HepG2 (cell line): ENCODE measurements around the gene SLC11A1. TPM values are rescaled to one million over a fixed set of nuclear protein-coding genes. Genes with fewer than 3 reads are reported as not detected.

Experiments used
- CENPT ChIP-seq: sonication (generic); formaldehyde crosslinking; IDR thresholded peaks from 2 replicates; pipeline ENCODE4 v1.8.0; 2022; ENCODE audit warnings: low read depth, mild to moderate bottlenecking, moderate library complexity, missing genetic modification reagents
- ELF3 ChIP-seq: IDR thresholded peaks from 2 replicates; pipeline ENCODE4 v1.6.1; 2016; ENCODE audit warnings: missing genetic modification reagents, missing compliant biosample characterization
- FOXK1 ChIP-seq: sonication (generic); formaldehyde crosslinking; IDR thresholded peaks from 2 replicates; pipeline ENCODE4 v1.4.0; 2020; ENCODE audit warnings: low read depth, missing genetic modification reagents, borderline replicate concordance
- FOXO1 ChIP-seq: sonication (generic); formaldehyde crosslinking; IDR thresholded peaks from 2 replicates; pipeline ENCODE4 v1.4.0; 2020; ENCODE audit warnings: missing genetic modification reagents
- GPN1 ChIP-seq: sonication (generic); formaldehyde crosslinking; IDR thresholded peaks from 2 replicates; pipeline ENCODE4 v1.5.1; 2020; ENCODE audit warnings: missing genetic modification reagents, borderline replicate concordance
- MTA3 ChIP-seq: sonication (generic); formaldehyde crosslinking; IDR thresholded peaks from 2 replicates; pipeline ENCODE4 v1.4.0; 2020; ENCODE audit warnings: missing genetic modification reagents
- NBN ChIP-seq: fragments of 450-650 bp; conservative IDR thresholded peaks from 2 replicates; pipeline ENCODE4 v1.6.1; 2017
- NFAT5 ChIP-seq: sonication (generic); formaldehyde crosslinking; IDR thresholded peaks from 2 replicates; pipeline ENCODE4 v1.4.0; 2020; ENCODE audit warnings: missing genetic modification reagents
- RAD21 ChIP-seq: fragments of 450-650 bp; formaldehyde crosslinking; IDR thresholded peaks from 2 replicates; pipeline ENCODE4 v1.5.0; 2020; ENCODE audit warnings: mild to moderate bottlenecking
- RARA ChIP-seq: IDR thresholded peaks from 2 replicates; pipeline ENCODE4 v1.6.1; 2016; ENCODE audit warnings: missing genetic modification reagents, missing compliant biosample characterization
- SAFB2 ChIP-seq: sonication (generic); formaldehyde crosslinking; IDR thresholded peaks from 2 replicates; pipeline ENCODE4 v1.5.1; 2020; ENCODE audit warnings: missing genetic modification reagents, low read depth, mild to moderate bottlenecking, borderline replicate concordance
- SP1 ChIP-seq, 2 experiments: fragments of 450-650 bp in 1 of 2; sonication (generic) in 1 of 2; formaldehyde crosslinking in 1 of 2; IDR thresholded peaks; 2 replicates each; pipeline versions ENCODE4 v1.4.0 to v1.6.1; 2016 to 2020; ENCODE audit warnings: missing genetic modification reagents in 1 of 2
- ZBTB8A ChIP-seq: sonication (generic); formaldehyde crosslinking; IDR thresholded peaks from 2 replicates; pipeline ENCODE4 v1.4.0; 2020; ENCODE audit warnings: mild to moderate bottlenecking, low read depth, missing genetic modification reagents, borderline replicate concordance
- ZNF3 ChIP-seq: IDR thresholded peaks from 2 replicates; pipeline ENCODE4 v1.7.0; 2017; ENCODE audit warnings: inconsistent platforms
- ZNF556 ChIP-seq: sonication (generic); formaldehyde crosslinking; IDR thresholded peaks from 2 replicates; pipeline ENCODE4 v1.4.0; 2020; ENCODE audit warnings: mild to moderate bottlenecking, missing genetic modification reagents, borderline replicate concordance
- ZNF572 ChIP-seq: sonication (generic); formaldehyde crosslinking; IDR thresholded peaks from 2 replicates; pipeline ENCODE4 v1.5.1; 2020; ENCODE audit warnings: mild to moderate bottlenecking, missing genetic modification reagents
- ZNF703 ChIP-seq: sonication (generic); formaldehyde crosslinking; IDR thresholded peaks from 2 replicates; pipeline ENCODE4 v1.5.1; 2020; ENCODE audit warnings: missing genetic modification reagents, mild to moderate bottlenecking, moderate library complexity, borderline replicate concordance
- ZNF776 ChIP-seq: sonication (generic); formaldehyde crosslinking; IDR thresholded peaks from 2 replicates; pipeline ENCODE4 v1.4.0; 2020; ENCODE audit warnings: mild to moderate bottlenecking, missing genetic modification reagents
- polyA plus RNA-seq, 8 experiments: library from polyadenylated mRNA; depleted of rRNA in 3 of 8; stranded (reverse) in 7 of 8; unstranded in 1 of 8; fragments of >200 nt; fragmentation: Illumina TruSeq in 4 of 8; extraction: Trizol in 4 of 8; gene quantifications; 2 replicates each; pipeline versions ENCODE4 v1.2.1 to v1.2.3, GENCODE V29; 2011 to 2016; ENCODE audit warnings: low read depth in 4 of 8, missing spikeins in 1 of 8, mixed read lengths in 1 of 8; ENCODE audit not compliant: insufficient read depth in 1 of 8
- total RNA-seq, 5 experiments: library from RNA; depleted of rRNA; stranded (reverse); fragments of >200 nt; fragmentation: Illumina TruSeq; extraction: Trizol; gene quantifications; 2 replicates each; pipeline ENCODE4 v1.2.3, GENCODE V29; 2016; ENCODE audit warnings: low read depth in 1 of 5
- TF ChIP-seq, protein P1 (sequence below): sonication (generic); formaldehyde crosslinking; IDR thresholded peaks from 2 replicates; pipeline ENCODE4 v1.4.0; 2020; ENCODE audit warnings: missing genetic modification reagents
- TF ChIP-seq, protein P2 (sequence below): sonication (generic); formaldehyde crosslinking; IDR thresholded peaks from 2 replicates; pipeline ENCODE4 v1.5.0; 2020; ENCODE audit warnings: mild to moderate bottlenecking, missing genetic modification reagents, borderline replicate concordance

SLC11A1 gene
- total and polyA plus RNA-seq, 2 of the 13 experiments (the other 11 are each of a cell fraction or from before 2014, with no cell fraction given), result 0.33 to 2.3 TPM

- TF ChIP-seq NFAT5 (CRISPR knock-in tag) (no peak), ZNF703 (CRISPR knock-in tag) (no peak), MTA3 (CRISPR knock-in tag) (no peak), ZBTB8A (no peak), CENPT (CRISPR knock-in tag) (no peak), SAFB2 (no peak), ZNF3 (CRISPR knock-in tag) (no peak), ELF3 (CRISPR knock-in tag) (peak; percentile 94), NBN (no peak), FOXO1 (CRISPR knock-in tag) (no peak; the same call in 1 of the 2 replicates), SP1 (IDR thresholded peaks at IDR 0.05) (no peak), SP1 (CRISPR knock-in tag; IDR thresholded peaks at IDR 0.05) (no peak), GPN1 (CRISPR knock-in tag) (no peak), ZNF776 (CRISPR knock-in tag) (0 out of 2 replicates have a peak, but pooled peaks have one; percentile 2), ZNF572 (no peak), RAD21 (CRISPR knock-in tag) (no peak), ZNF556 (CRISPR knock-in tag) (no peak), FOXK1 (CRISPR knock-in tag) (no peak), RARA (CRISPR knock-in tag) (peak; percentile 27; the same call in 1 of the 2 replicates)
- TF ChIP-seq, protein P1, sequence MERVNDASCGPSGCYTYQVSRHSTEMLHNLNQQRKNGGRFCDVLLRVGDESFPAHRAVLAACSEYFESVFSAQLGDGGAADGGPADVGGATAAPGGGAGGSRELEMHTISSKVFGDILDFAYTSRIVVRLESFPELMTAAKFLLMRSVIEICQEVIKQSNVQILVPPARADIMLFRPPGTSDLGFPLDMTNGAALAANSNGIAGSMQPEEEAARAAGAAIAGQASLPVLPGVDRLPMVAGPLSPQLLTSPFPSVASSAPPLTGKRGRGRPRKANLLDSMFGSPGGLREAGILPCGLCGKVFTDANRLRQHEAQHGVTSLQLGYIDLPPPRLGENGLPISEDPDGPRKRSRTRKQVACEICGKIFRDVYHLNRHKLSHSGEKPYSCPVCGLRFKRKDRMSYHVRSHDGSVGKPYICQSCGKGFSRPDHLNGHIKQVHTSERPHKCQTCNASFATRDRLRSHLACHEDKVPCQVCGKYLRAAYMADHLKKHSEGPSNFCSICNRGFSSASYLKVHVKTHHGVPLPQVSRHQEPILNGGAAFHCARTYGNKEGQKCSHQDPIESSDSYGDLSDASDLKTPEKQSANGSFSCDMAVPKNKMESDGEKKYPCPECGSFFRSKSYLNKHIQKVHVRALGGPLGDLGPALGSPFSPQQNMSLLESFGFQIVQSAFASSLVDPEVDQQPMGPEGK (CRISPR knock-in tag), result peak; percentile 79
- TF ChIP-seq, protein P2, sequence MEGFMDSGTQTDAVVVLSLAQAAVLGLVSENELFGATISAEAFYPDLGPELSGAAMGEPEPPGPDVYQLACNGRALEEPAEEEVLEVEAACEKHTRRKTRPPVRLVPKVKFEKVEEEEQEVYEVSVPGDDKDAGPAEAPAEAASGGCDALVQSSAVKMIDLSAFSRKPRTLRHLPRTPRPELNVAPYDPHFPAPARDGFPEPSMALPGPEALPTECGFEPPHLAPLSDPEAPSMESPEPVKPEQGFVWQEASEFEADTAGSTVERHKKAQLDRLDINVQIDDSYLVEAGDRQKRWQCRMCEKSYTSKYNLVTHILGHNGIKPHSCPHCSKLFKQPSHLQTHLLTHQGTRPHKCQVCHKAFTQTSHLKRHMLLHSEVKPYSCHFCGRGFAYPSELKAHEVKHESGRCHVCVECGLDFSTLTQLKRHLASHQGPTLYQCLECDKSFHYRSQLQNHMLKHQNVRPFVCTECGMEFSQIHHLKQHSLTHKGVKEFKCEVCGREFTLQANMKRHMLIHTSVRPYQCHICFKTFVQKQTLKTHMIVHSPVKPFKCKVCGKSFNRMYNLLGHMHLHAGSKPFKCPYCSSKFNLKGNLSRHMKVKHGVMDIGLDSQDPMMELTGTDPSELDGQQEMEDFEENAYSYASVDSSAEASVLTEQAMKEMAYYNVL (CRISPR knock-in tag), result no peak
Measured at GRCh38 chr2:218389333-218390150, 7.5 kb downstream of the SLC11A1 start (continued).
